HG02970 (cell line): ENCODE data around the gene RAD51B.

ENCODE experiments used
- ATAC-seq: cut with Tn5 transposase; IDR thresholded peaks from one replicate; pipeline ENCODE4 v1.9.1; 2021; ENCODE audit warnings: mild to moderate bottlenecking, moderate library complexity, moderate number of reproducible peaks; ENCODE audit not compliant: unreplicated experiment, low FRiP score

Gene RAD51B

GRCh38 chr14:67831113-67831512 lies 11.5 kb downstream of the RAD51B start:
- ATAC-seq = no peak

GRCh38 chr14:67833403-67833802 lies 13.8 kb downstream of the RAD51B start:
- ATAC-seq = no peak

GRCh38 chr14:67835596-67835995 lies 16.0 kb downstream of the RAD51B start:
- ATAC-seq = no peak

- no peak for ATAC-seq
Observed at GRCh38 chr14:67837011-67837624, 17.5 kb downstream of the RAD51B start.

GRCh38 chr14:67846029-67846610 lies 26.5 kb downstream of the RAD51B start:
- no peak for ATAC-seq

- ATAC-seq = no peak
Observed at GRCh38 chr14:67850066-67850830, 30.7 kb downstream of the RAD51B start.

- no peak for ATAC-seq
Observed at GRCh38 chr14:67851785-67852410, 32.3 kb downstream of the RAD51B start.

GRCh38 chr14:67852926-67853604 lies 33.5 kb downstream of the RAD51B start:
- no peak for ATAC-seq

- no peak for ATAC-seq
Observed at GRCh38 chr14:67853715-67854114, 34.1 kb downstream of the RAD51B start.

- ATAC-seq = no peak
Observed at GRCh38 chr14:67856827-67857226, 37.2 kb downstream of the RAD51B start.

GRCh38 chr14:67857778-67858350 lies 38.3 kb downstream of the RAD51B start:
- ATAC-seq = no peak

GRCh38 chr14:67859169-67859749 lies 39.7 kb downstream of the RAD51B start:
- no peak for ATAC-seq

- ATAC-seq = no peak
Observed at GRCh38 chr14:67863223-67863622, 43.6 kb downstream of the RAD51B start.

GRCh38 chr14:67875175-67876006 lies 55.8 kb downstream of the RAD51B start:
- ATAC-seq = no peak

GRCh38 chr14:67879026-67879425 lies 59.4 kb downstream of the RAD51B start:
- ATAC-seq = no peak

- peak; percentile 70 for ATAC-seq
Observed at GRCh38 chr14:67881225-67881624, 61.6 kb downstream of the RAD51B start.

GRCh38 chr14:67882986-67883555 lies 63.5 kb downstream of the RAD51B start:
- ATAC-seq = no peak

- no peak for ATAC-seq
Observed at GRCh38 chr14:67883717-67884116, 64.1 kb downstream of the RAD51B start.

GRCh38 chr14:67886191-67886590 lies 66.6 kb downstream of the RAD51B start:
- no peak for ATAC-seq
